Naive B cell (primary cell): ENCODE results near the gene TM7SF2. TPM values are rescaled to one million over a fixed set of nuclear protein-coding genes. Genes with fewer than 3 reads are reported as not detected.

ENCODE experiments used
- ATAC-seq, 2 donors: fragments of 150-1000 bp; cut with Tn5 transposase; 2 replicates each; pipeline ENCODE4 v1.10.0; 2021; ENCODE audit warnings: low read depth in 2 of 2, mild to moderate bottlenecking in 2 of 2, moderate library complexity in 2 of 2
- DNase-seq: peaks from one replicate; pipeline ENCODE4 v3.0.0; 2022
- H3K27ac Mint-ChIP-seq, 6 donors: one replicate each; pipeline ENCODE4 v1.8.0; 2020 to 2022; ENCODE audit warnings: mild to moderate bottlenecking in 6 of 6, mixed read lengths in 6 of 6, moderate library complexity in 5 of 6, inconsistent platforms in 2 of 6
- H3K27me3 Mint-ChIP-seq, 3 donors: one replicate each; pipeline ENCODE4 v1.8.0; 2021 to 2022; ENCODE audit warnings: mixed read lengths in 3 of 3, mild to moderate bottlenecking in 1 of 3
- H3K36me3 Mint-ChIP-seq, 2 donors: one replicate each; pipeline ENCODE4 v1.8.0; 2020 to 2022; ENCODE audit warnings: mixed read lengths in 2 of 2, inconsistent platforms in 1 of 2, mild to moderate bottlenecking in 1 of 2
- H3K4me1 Mint-ChIP-seq, 3 donors: one replicate each; pipeline ENCODE4 v1.8.0; 2020 to 2022; ENCODE audit warnings: mixed read lengths in 3 of 3, inconsistent platforms in 1 of 3, mild to moderate bottlenecking in 1 of 3, moderate library complexity in 1 of 3
- H3K4me3 Mint-ChIP-seq, 8 donors: one replicate each; pipeline ENCODE4 v1.8.0; 2020 to 2022; ENCODE audit warnings: mild to moderate bottlenecking in 8 of 8, mixed read lengths in 8 of 8, moderate library complexity in 8 of 8, inconsistent platforms in 2 of 8
- H3K9me3 Mint-ChIP-seq, 7 donors: one replicate each; pipeline ENCODE4 v1.8.0; 2020 to 2022; ENCODE audit warnings: mixed read lengths in 7 of 7, mild to moderate bottlenecking in 5 of 7, inconsistent platforms in 2 of 7, moderate library complexity in 1 of 7
- polyA plus RNA-seq, 6 donors: library from polyadenylated mRNA; unstranded; fragments of 300-500 nt; fragmentation: Illumina TruSeq; gene quantifications; one replicate each; pipeline ENCODE4 v1.2.3, GENCODE V29; 2021; ENCODE audit warnings: low read depth in 6 of 6

TM7SF2 gene
- polyA plus RNA-seq, 6 donors from 2014 or later: 11.6 to 18.4 (median 15.0) TPM

- ATAC-seq (peak; percentile 48 to 56), DNase-seq (no peak)
- peaks cover 32 to 41% (median 38%) of the 10 kb centered on the region in 3 donors for H3K4me1 Mint-ChIP-seq
- H3K4me3 Mint-ChIP-seq: peak overlapping the region in 2 of 8 donors; percentile 25 to 71
- H3K27me3 Mint-ChIP-seq: no peaks in the 10 kb centered on the region
- peak overlapping the region in 2 of 6 donors; percentile 3 to 87 for H3K27ac Mint-ChIP-seq
- H3K9me3 Mint-ChIP-seq: peaks cover 0 to 3% (median 0%) of the 10 kb centered on the region in 7 donors
- no peaks in the 10 kb centered on the region for H3K36me3 Mint-ChIP-seq
Observed at GRCh38 chr11:65150509-65151299, 39.0 kb downstream of the TM7SF2 start.

DNA sequence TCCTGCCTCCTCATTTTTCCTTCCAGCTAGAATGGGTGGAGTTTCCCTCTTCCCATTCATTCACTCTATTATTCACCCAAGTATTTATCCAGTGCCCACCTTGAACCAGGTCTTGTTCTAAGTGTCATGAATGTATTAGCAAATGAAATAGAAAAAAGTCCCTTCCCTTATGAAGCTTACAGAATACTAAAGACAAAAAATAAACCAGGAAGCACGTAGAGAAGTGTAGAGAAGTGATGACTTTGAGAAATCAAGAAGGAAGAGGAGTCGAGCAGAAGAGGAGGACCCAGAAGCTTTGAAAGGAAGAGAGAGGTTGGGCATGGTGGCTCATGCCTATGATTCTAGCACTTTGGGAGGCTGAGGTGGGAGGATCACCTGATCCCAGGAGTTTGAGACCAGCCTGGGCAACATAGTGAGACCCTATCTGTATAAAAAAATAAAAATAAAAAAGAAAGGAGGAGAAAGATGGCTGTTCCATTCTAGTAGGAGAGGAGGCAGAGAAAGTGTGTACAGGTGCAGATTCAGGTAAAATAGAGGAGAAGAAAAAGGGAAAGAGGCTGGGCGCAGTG is 39.7 kb downstream of the TM7SF2 start:
- H3K4me1 Mint-ChIP-seq: peaks cover 29 to 33% (median 31%) of the 10 kb centered on the region in 3 donors
- DNase-seq: no peak
- peak overlapping the region in 4 of 8 donors; percentile 5 to 36 (median 16) for H3K4me3 Mint-ChIP-seq
- H3K27ac Mint-ChIP-seq: peak overlapping the region in 4 of 6 donors; percentile 2 to 66 (median 20)
- H3K9me3 Mint-ChIP-seq: peaks cover 0 to 3% (median 0%) of the 10 kb centered on the region in 7 donors
- H3K27me3 Mint-ChIP-seq: no peaks in the 10 kb centered on the region
- ATAC-seq: no peak
- no peaks in the 10 kb centered on the region for H3K36me3 Mint-ChIP-seq

GRCh38 chr11:65152122-65152521 is 40.5 kb downstream of the TM7SF2 start:
- H3K4me3 Mint-ChIP-seq: peak overlapping the region in 2 of 8 donors; percentile 5 to 11
- no peaks in the 10 kb centered on the region for H3K27me3 Mint-ChIP-seq
- no peak for DNase-seq
- H3K36me3 Mint-ChIP-seq: no peaks in the 10 kb centered on the region
- H3K9me3 Mint-ChIP-seq: peaks cover 0 to 3% (median 0%) of the 10 kb centered on the region in 7 donors
- H3K27ac Mint-ChIP-seq: peak overlapping the region in 4 of 6 donors; percentile 3 to 84 (median 28)
- peaks cover 23 to 31% (median 25%) of the 10 kb centered on the region in 3 donors for H3K4me1 Mint-ChIP-seq
- peak in 1 of 2 donors; percentile 52 for ATAC-seq

GRCh38 chr11:65156256-65156655 is 44.6 kb downstream of the TM7SF2 start:
- Mint-ChIP-seq H3K9me3 (no peaks in the 10 kb centered on the region), H3K4me1 (peaks cover 13 to 18% (median 17%) of the 10 kb centered on the region in 3 donors)
- no peak for ATAC-seq

GRCh38 chr11:65156926-65157325 is 45.3 kb downstream of the TM7SF2 start:
- no peak overlapping the region for H3K4me3 Mint-ChIP-seq
- ATAC-seq: no peak
- peaks cover 7 to 12% (median 11%) of the 10 kb centered on the region in 3 donors for H3K4me1 Mint-ChIP-seq
- H3K27ac Mint-ChIP-seq: peak overlapping the region in 1 of 6 donors; percentile 26
- no peaks in the 10 kb centered on the region for H3K27me3 Mint-ChIP-seq
- no peaks in the 10 kb centered on the region for H3K9me3 Mint-ChIP-seq
- H3K36me3 Mint-ChIP-seq: no peaks in the 10 kb centered on the region
- DNase-seq: no peak

More at GRCh38 chr11:65156256-65156655, 44.6 kb downstream of the TM7SF2 start:
- Mint-ChIP-seq H3K27ac (no peak overlapping the region), H3K27me3 (no peaks in the 10 kb centered on the region), H3K36me3 (no peaks in the 10 kb centered on the region), H3K4me3 (no peak overlapping the region)
- DNase-seq: no peak

- no peak overlapping the region for H3K4me3 Mint-ChIP-seq
- no peaks in the 10 kb centered on the region for H3K9me3 Mint-ChIP-seq
- no peak for DNase-seq
- H3K4me1 Mint-ChIP-seq: peaks cover 2 to 8% (median 7%) of the 10 kb centered on the region in 3 donors
- no peak for ATAC-seq
- H3K36me3 Mint-ChIP-seq: no peaks in the 10 kb centered on the region
- H3K27me3 Mint-ChIP-seq: no peaks in the 10 kb centered on the region
- H3K27ac Mint-ChIP-seq: peak overlapping the region in 1 of 6 donors; percentile 26
Observed at GRCh38 chr11:65157336-65157735, 45.7 kb downstream of the TM7SF2 start.

DNA sequence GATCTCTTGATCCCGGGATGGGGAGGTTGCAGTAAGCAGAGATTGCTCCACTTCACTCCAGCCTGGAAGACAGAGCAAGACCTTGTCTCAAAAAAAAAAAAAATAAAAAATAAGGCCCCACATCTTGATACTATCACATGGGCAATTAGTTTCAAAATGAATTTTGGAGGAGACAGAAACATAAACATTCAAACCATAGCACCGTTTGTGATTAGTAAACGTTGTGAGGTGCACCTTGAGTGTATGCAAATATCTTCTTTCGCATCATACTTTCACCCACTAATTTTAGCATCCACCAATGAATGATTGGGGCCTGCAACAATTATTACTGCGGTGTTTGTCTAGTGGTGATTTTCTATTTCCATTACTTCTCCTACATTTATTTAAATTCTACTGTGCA is 47.3 kb downstream of the TM7SF2 start:
- H3K36me3 Mint-ChIP-seq: no peaks in the 10 kb centered on the region
- no peak overlapping the region for H3K27ac Mint-ChIP-seq
- no peaks in the 10 kb centered on the region for H3K27me3 Mint-ChIP-seq
- ATAC-seq (no peak), DNase-seq (no peak)
- no peaks in the 10 kb centered on the region for H3K4me1 Mint-ChIP-seq
- H3K4me3 Mint-ChIP-seq: no peak overlapping the region
- H3K9me3 Mint-ChIP-seq: no peaks in the 10 kb centered on the region

DNA sequence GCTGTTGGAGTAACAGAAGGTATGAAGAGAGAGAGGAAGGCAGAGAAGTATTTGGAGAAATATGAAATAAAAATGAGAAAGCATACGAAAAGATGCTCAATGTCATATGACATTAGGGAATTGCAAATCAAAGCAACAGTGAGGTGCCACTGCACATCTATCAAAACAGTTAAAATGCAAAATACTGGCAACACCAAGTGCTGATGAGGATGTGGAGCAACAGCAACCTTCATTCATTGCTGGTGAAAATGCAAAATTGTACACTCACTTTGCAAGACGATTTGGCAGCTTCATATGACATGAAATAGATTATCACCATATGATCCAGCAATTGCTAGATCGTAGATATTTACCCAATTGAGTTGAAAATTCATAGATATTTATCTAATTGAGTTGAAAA is 49.0 kb downstream of the TM7SF2 start:
- DNase-seq: no peak
- H3K4me1 Mint-ChIP-seq: no peaks in the 10 kb centered on the region
- H3K27ac Mint-ChIP-seq: peak overlapping the region in 1 of 6 donors; percentile 49
- ATAC-seq: no peak
- H3K27me3 Mint-ChIP-seq: no peaks in the 10 kb centered on the region
- H3K36me3 Mint-ChIP-seq: no peaks in the 10 kb centered on the region
- H3K9me3 Mint-ChIP-seq: no peaks in the 10 kb centered on the region
- H3K4me3 Mint-ChIP-seq: no peak overlapping the region

- ATAC-seq (no peak), DNase-seq (no peak)
- Mint-ChIP-seq H3K36me3 (no peaks in the 10 kb centered on the region), H3K9me3 (no peaks in the 10 kb centered on the region), H3K27me3 (no peaks in the 10 kb centered on the region), H3K27ac (no peak overlapping the region), H3K4me1 (peaks cover 0 to 4% (median 4%) of the 10 kb centered on the region in 3 donors), H3K4me3 (no peak overlapping the region)
Observed at GRCh38 chr11:65163684-65164083, 52.0 kb downstream of the TM7SF2 start.

Other genes starting within 250 kb of the TM7SF2 start
- gene EHD1, start 233.3 kb upstream of the TM7SF2 start, polyA plus RNA-seq: 100 to 1,000 TPM in 2 of 6 donors, 10 to 100 TPM in 4; 65.3 to 119 (median 90.7) TPM
- gene ATG2A, start 194.7 kb upstream of the TM7SF2 start, polyA plus RNA-seq: 1 to 10 TPM in 5 of 6 donors, not detected in 1; 2.8 to 5.0 (median 3.4) TPM
- gene PPP2R5B, start 187.2 kb upstream of the TM7SF2 start, polyA plus RNA-seq: 10 to 100 TPM in 3 of 6 donors, 1 to 10 TPM in 3; 7.2 to 15.1 (median 10.2) TPM
- gene GPHA2, start 176.0 kb upstream of the TM7SF2 start, polyA plus RNA-seq: not detected
- 1 to 10 TPM in 2 of 6 donors, under 1 TPM in 2, not detected in 2; 0.48 to 1.7 (median 1.1) TPM for gene MAJIN, start 139.8 kb upstream of the TM7SF2 start, polyA plus RNA-seq
- 1 to 10 TPM in 3 of 6 donors, under 1 TPM in 2, not detected in 1; 0.13 to 2.9 (median 1.6) TPM for gene BATF2, start 114.9 kb upstream of the TM7SF2 start, polyA plus RNA-seq
- 10 to 100 TPM; 45.9 to 74.0 (median 64.2) TPM for gene ARL2, start 97.7 kb upstream of the TM7SF2 start, polyA plus RNA-seq
- 10 to 100 TPM; 11.7 to 18.3 (median 14.9) TPM for gene SNX15, start 84.4 kb upstream of the TM7SF2 start, polyA plus RNA-seq
- 1 to 10 TPM; 4.7 to 9.6 (median 6.4) TPM for gene SAC3D1, start 70.7 kb upstream of the TM7SF2 start, polyA plus RNA-seq
- 10 to 100 TPM; 19.4 to 28.3 (median 24.3) TPM for gene NAALADL1, start 53.3 kb upstream of the TM7SF2 start, polyA plus RNA-seq
- under 1 TPM in 5 of 6 donors, not detected in 1; 0.11 to 1.00 (median 0.47) TPM for gene CDCA5, start 27.8 kb upstream of the TM7SF2 start, polyA plus RNA-seq
- 10 to 100 TPM; 30.0 to 37.4 (median 35.0) TPM for gene ZFPL1, start 27.6 kb upstream of the TM7SF2 start, polyA plus RNA-seq
- gene VPS51, start 15.7 kb upstream of the TM7SF2 start, polyA plus RNA-seq: 100 to 1,000 TPM in 2 of 6 donors, 10 to 100 TPM in 4; 80.5 to 106 (median 91.2) TPM
- gene ZNHIT2, start 5.8 kb downstream of the TM7SF2 start, polyA plus RNA-seq: 10 to 100 TPM in 4 of 6 donors, 1 to 10 TPM in 2; 6.3 to 16.5 (median 14.1) TPM
- gene FAU, start 10.3 kb downstream of the TM7SF2 start, polyA plus RNA-seq: 1,000 to 10,000 TPM; 1,024 to 1,586 (median 1,385) TPM
- 100 to 1,000 TPM in 3 of 6 donors, 10 to 100 TPM in 3; 68.8 to 111 (median 102) TPM for gene MRPL49, start 10.4 kb downstream of the TM7SF2 start, polyA plus RNA-seq
- gene SYVN1, start 22.6 kb downstream of the TM7SF2 start, polyA plus RNA-seq: 10 to 100 TPM; 21.4 to 86.9 (median 43.5) TPM
- gene SPDYC, start 58.4 kb downstream of the TM7SF2 start, polyA plus RNA-seq: under 1 TPM in 1 of 6 donors, not detected in 5; 0.48 TPM
- gene CAPN1, start 70.1 kb downstream of the TM7SF2 start, polyA plus RNA-seq: 100 to 1,000 TPM in 5 of 6 donors, 10 to 100 TPM in 1; 93.8 to 132 (median 124) TPM
- 10 to 100 TPM; 11.9 to 20.4 (median 16.2) TPM for gene POLA2, start 150.1 kb downstream of the TM7SF2 start, polyA plus RNA-seq
- under 1 TPM in 1 of 6 donors, not detected in 5; 0.88 TPM for gene CDC42EP2, start 203.0 kb downstream of the TM7SF2 start, polyA plus RNA-seq
- 100 to 1,000 TPM in 1 of 6 donors, 10 to 100 TPM in 5; 68.1 to 104 (median 91.9) TPM for gene DPF2, start 222.0 kb downstream of the TM7SF2 start, polyA plus RNA-seq
- gene TIGD3, start 242.9 kb downstream of the TM7SF2 start, polyA plus RNA-seq: 1 to 10 TPM; 1.5 to 3.3 (median 1.8) TPM